ENCODE results near the gene MYLIP.
A peak's percentile ranks its signal among the peaks of the same experiment; 100 is the strongest.

The MYLIP gene

DNA sequence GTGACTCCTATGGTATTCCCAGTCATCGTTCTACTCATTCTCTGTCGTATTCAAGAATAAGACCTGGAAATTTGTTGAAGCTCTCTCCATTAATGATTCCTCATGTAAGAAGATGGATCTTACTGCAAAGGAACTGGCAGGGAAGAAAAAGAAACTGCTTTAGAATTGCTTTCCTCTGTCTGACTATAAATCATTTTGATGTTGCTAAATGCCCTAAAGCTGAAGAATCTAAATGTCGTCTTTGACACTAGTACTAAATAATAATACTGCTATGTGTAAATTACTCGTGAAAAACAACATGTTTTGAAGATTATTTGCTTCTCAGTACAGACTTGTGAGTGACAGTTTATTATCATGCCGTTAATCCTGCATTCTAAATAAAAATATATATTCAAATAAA is 20.5 kb upstream of the MYLIP start:
- no peak for DNase-seq (ENCODE audit: low read depth)

GRCh38 chr6:16108921-16109658 is 19.8 kb upstream of the MYLIP start:
- DNase-seq (ENCODE audit: low read depth), result no peak

- no peak for DNase-seq (ENCODE audit: low read depth)
These were observed 19.1 kb upstream of the MYLIP start for GRCh38 chr6:16109659-16110305.

DNA sequence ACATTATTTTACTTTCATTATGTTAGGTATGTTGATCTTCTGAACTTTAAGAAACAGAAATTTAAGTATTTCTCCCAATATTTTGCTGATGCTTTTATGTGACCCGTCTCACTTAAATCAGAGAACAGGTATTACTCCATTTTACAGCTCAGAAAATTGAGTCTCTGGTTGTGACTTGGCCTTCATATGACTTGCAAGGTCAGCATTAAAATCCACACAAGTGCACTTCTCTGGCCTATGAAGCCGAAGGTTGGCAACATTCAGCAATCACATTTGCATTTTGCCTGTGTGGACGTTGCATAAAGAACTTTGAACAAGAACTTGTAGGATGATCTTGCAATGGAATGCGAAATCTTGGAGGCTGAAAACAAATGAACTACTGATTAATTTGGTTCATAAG is 10.1 kb upstream of the MYLIP start:
- DNase-seq (ENCODE audit: low read depth), result no peak

DNA sequence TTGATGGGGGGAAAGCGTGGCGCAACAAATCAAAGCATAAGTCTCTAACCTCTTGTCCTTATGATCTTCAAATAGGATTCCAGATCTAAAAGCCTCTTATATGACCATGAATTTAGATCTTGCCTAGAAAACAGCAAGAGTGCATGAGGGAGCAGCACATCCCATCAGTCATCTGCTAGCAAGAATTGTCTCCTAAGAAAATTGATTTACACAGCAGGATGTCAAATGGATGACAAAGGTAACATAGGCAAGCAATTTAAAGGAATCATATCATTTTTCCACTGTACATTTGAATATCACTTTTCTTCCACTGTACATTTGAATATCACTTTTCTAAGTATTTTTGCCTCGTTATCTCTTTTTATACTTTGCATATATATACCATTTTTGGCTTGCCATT is 7.5 kb upstream of the MYLIP start:
- no peak for DNase-seq (ENCODE audit: low read depth)

DNA sequence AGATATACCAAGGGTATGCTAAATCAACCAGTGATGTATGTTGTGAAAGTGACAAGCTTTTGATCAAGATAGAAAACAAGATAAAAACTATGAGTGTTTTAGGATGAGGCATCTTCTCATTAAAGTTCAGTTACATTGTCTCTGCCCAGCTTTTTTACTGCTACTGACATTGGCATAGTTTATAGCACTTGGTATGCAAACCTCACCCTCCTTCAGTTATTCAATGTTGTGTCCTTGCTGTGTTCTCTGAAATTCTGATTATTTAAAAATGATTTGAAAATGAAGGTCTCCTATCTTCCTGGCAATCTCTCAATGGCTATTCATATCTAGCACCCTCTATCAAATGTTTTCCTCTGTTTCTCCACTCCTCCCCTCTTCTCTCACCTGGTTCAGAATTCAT is 6.7 kb upstream of the MYLIP start:
- no peak for DNase-seq (ENCODE audit: low read depth)

DNA sequence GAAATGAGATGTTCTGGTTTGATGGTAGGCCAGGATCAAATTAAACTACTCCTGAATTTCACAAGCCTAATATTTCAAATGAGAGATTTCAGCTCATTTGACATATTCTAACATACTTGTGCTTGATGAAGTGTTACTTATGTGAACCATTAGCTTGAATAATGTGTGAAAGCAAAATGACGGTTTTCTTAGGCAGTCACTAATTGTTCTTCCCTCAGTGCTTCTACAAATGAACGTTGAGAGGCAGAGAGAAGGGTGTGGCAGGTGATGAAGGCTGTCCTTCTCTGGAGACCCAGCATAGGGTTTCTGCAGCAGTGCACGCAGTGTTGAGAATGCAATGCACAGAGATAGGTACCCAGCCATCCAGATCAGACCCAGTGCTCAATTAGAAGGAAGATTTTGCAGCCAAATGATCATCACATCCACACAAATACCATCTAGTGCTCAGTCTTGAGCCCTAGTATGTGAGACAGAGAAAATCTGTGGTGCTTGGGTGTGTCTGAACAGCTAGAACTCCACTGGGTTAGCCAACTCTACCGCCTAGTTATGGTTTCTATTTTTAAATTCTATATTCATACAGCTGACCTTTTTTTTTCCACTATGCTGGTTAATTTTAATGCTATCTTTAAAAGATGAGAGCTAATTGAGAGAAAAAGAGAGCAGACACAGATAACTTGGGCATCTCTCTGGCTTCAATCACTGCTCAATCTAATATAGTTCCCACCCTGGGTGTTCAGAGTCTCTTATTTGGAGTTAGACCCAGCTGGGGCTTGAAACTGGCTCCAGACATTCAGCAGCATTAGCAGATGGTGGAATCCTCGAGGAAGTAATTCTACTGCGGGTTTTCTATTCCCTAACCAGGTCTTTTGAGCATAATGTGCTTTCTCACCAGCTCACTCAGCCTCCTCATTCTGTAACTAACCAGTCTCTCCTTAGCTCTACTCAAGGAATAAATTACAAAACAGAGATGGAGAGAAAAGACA is 4.4 kb upstream of the MYLIP start:
- DNase-seq (ENCODE audit: low read depth), result no peak

DNA sequence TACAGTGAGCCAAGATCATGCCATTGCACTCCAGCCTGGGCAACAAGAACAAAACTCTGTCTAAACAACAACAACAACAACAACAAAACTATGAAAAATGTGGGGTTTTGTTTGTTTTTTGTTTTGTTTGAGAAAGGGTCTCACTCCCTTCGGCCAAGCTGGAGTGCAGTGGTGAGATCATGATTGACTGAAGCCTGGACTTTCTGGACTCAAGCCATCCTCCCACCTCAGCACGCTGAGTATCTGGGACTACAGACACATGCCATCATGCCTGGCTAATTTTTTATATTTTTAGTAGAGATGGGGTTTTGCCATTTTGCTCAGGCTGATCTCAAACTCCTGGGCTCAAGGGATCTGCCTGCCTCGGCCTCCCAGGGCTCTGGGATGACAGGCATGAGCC is 2.8 kb upstream of the MYLIP start:
- no peak for DNase-seq (ENCODE audit: low read depth)

DNA sequence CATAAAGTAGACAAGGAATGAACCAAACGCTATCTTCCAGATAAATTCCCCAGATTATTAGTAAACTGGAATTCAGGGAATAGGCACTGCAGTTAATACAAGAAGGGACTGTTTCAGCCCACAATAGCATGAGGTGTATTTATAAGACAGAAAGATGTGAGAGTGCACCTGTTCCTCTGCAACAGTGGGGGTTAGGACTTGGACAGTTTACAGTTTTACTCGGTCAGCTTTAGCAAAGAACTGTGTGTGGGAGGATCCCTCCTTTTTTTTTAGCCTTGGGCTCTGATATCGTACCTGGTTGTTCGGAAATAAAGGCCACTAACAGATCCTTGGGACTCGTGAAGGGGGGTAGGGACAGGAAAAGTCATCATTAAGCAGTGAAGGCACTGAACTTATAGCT is 2.0 kb upstream of the MYLIP start:
- no peak for DNase-seq (ENCODE audit: low read depth)

DNA sequence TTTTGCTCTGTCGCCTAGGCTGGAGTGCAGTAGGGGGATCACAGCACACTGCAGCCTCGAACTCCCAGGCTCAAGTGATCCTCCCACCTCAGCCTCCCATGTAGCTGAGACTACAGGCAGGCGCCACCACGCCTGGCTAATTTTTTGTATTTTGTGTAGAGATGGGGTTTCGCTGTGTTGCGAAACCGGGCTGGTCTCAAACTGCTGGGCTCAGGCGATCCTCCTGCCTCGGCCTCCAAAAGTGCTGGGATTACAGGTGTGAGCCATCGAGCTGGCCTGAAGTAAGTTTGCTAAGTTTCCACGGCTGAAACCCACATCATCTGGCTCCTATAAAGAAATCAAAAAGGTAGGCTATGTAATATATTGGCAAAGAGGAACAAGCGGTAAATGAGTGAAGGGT is 1.4 kb upstream of the MYLIP start:
- DNase-seq (ENCODE audit: low read depth), result no peak

DNA sequence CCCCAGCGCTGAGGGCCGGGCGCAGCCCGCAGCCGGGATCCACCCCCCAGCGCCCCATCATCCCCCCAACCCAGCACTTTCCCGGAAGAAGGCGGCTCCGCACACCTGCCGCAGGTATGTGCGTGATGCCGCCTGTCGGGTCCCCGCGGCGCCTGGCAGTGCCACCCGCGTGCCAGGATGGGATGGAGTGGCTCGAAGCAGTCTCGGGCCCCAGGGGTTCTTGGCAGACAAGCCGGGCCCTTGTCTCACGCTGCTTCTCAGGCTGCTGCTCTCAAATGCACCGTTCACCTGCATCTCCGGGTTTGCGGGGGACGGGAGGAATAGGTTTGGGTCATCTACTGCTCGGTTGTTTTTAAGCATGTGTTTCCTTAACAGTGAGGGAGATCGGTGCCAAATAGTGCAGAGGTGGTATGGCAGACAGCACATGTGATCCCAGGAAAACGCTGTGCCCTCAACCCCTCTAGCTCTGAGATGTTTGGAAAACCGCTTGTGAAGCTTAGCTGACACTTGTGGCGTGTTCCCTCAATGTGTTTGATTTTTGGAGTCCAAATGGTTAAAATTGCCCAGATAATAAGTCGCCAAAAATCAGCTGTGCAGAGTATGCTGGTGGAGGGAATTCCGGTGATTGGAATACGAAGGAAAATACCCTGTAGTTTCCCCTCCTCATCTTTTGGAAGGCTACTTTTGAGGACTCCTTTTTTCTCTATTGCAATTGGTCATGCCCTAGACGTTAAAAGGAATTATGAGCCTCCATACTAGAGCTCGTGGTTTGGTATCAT is 926 bp downstream of the MYLIP start:
- no peak for DNase-seq (ENCODE audit: low read depth)

GRCh38 chr6:16130437-16130891 is 1.6 kb downstream of the MYLIP start:
- no peak for DNase-seq (ENCODE audit: low read depth)

DNA sequence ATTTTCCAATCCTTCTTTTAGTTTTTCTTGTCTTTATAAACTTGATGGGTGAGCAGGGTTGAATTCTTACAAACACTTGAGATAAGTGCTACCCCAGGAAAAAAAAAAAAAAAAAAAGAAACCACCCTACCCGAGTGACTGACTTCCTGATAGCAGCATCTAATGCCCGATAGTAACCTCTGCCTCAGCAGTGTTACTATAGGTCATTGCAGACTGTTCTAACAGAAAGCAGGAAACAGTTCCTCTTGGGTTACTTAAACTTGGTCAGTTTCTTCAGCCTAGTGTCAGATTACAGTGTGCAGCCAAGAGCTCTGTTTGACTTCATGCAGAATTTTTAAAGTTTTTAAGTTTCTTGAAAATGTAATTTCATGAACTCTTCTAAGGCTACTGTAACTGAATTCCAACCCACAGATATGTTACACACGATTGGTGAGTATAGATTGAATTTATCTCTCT is 2.1 kb downstream of the MYLIP start:
- DNase-seq (ENCODE audit: low read depth), result peak; percentile 75

GRCh38 chr6:16132909-16133308 is 4.0 kb downstream of the MYLIP start:
- DNase-seq (ENCODE audit: low read depth), result no peak

DNA sequence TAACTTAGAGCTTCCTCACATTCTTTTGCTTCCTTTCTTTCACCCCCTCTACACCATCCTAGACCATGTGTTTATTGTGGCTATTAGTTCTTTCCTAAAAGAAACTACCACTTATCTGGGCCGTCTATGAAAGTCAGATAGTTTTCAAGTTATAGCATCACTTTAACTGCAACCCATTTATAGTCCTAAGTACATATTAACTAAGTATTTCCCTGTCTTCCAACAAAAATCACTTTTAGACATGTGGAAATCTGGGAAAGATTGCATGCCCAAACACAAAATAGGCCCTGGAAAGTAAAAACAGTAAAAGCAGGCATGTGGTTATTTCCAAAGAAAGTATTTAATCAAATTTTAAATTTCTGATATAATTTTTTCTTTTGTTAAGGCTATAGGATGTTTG is 5.5 kb downstream of the MYLIP start:
- no peak for DNase-seq (ENCODE audit: low read depth)

- no peak for DNase-seq (ENCODE audit: low read depth)
These were observed 6.2 kb downstream of the MYLIP start for GRCh38 chr6:16135066-16135465.

DNA sequence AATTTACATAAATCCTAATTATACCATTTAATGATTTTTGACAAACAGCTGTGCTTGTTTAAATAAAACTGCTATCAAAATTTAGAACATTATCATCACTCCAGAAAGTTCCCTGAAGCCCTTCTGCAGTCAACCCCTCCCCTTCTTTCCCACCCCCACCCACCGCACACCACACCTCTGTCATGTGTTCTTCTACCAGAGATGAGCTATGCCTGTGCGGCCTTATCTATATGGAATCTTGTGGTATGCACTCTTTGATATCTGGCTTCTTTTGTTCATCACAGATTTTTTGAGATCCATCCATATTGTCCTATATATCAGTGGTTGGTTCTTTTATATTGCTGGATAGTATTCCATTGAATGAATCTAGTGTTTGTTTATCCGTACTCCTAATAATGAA is 7.2 kb downstream of the MYLIP start:
- DNase-seq (ENCODE audit: low read depth), result no peak

DNA sequence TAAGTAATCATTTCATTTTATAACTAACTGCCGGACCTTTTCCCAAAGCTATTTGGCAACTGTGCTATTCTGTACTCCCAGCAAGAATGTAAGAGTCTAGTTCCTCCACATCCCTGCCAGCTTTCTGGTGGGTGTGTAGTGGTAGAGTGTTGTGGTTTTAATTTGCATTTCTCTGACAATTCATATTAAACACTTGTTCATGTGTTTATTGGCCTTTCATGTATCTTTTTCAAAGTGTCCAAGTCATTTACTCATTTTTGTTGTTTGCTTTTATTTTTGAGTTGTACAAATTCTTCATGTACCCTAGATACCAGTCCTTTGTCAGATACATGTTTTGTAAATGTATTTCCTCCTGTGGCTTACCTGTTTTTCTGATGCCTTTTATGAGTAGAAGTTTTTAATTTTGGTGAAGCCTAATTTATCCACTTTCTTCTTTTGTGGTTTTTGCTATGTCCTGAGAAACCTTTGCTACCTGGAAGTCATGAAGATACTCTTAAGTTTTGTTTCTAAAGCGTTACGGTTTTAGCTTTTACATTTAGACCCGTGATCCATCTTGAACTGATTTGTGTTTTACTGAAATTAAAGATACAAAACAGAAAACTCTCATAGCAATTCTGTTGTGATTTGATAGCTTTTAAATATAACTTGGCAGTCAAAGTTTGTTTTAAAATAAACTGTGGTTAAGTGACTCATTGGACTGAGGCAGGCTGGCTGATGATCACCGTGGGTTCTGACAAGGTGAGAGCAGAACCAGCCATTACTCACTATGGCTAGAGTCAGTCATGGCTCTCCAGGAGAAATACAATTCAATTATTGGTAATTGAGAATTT is 8.0 kb downstream of the MYLIP start:
- DNase-seq (ENCODE audit: low read depth), result peak; percentile 71

DNA sequence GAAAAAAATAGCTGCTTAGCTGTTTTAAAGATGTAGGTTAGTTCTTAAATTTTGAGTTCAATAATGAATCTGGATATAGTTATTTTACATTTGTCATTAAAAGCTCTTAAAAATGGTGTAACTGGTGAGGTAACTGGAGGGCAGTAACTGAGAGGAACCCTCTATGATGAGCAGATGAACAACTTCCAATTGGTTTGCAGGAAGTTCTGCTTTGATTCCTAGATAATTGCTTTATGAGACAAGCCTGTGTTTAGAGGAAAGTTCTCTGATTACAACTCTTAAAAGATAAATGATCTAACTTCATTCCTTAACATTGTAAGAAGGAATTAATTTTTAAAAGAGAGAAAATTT is 8.5 kb downstream of the MYLIP start:
- no peak for DNase-seq (ENCODE audit: low read depth)

DNA sequence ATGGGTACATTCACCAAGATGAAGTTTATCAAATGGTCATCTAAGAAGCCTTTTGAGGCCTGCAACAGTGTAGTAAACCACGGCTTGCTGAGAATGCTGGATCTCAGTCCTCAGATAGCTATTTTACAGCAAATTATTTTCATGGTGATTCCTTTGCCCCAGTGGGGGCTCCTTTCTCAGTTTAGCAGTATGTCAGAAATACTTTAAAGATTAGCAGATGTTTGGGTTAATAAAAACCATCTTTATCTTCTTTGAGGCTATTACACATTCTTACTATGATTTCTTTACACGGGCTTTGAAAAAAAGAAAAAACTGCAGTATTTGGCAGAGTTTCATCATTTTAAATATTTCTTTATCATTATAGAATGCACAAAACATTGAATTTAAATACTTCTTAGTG is 10.7 kb downstream of the MYLIP start:
- DNase-seq (ENCODE audit: low read depth), result no peak

- DNase-seq (ENCODE audit: low read depth), result no peak
These were observed 11.7 kb downstream of the MYLIP start for GRCh38 chr6:16140607-16141006.

Data from fibroblast of the conjunctiva (primary cell).